ENCODE results near the gene KCNAB2.

DNA sequence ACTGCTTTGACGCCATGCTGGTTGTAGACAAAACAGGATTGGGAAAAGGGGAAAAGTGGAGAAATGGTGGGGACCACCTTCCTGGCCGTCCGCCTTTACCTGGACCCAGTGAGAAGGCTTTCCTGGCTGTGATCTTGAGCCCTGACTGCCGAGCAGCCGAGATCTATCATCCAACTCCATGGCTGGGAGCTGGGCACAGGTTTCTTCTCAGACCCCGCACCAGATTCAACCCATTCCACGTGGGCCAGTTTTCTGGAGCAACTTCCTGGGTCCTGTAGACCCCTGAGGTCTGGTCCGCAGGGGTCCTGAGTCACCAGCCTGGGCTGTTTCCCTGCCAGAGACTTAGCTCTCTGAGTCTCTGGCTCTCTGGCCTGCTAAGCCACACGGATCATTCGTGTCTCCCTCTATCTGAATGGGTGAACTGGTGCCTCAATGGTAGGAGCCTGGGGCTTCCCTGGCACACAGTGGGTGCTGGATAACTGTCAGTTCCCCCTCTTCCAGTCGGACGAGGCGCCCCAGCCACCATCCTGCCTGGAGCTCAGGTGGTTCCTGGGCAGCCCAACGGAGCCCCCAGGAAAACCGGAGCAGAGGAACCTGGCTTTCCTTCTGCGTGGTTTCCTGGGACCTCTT, 48.9 kb upstream of the KCNAB2 start:
- TF ChIP-seq, protein P1, sequence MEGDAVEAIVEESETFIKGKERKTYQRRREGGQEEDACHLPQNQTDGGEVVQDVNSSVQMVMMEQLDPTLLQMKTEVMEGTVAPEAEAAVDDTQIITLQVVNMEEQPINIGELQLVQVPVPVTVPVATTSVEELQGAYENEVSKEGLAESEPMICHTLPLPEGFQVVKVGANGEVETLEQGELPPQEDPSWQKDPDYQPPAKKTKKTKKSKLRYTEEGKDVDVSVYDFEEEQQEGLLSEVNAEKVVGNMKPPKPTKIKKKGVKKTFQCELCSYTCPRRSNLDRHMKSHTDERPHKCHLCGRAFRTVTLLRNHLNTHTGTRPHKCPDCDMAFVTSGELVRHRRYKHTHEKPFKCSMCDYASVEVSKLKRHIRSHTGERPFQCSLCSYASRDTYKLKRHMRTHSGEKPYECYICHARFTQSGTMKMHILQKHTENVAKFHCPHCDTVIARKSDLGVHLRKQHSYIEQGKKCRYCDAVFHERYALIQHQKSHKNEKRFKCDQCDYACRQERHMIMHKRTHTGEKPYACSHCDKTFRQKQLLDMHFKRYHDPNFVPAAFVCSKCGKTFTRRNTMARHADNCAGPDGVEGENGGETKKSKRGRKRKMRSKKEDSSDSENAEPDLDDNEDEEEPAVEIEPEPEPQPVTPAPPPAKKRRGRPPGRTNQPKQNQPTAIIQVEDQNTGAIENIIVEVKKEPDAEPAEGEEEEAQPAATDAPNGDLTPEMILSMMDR (IDR thresholded peaks at IDR 0.05; ENCODE audit: low read length): no peak
- no peak for TF ChIP-seq EZH2 (IDR thresholded peaks at IDR 0.05; ENCODE audit: borderline replicate concordance, low read length)
